ENCODE data around the gene RMDN2.

Gene RMDN2

DNA sequence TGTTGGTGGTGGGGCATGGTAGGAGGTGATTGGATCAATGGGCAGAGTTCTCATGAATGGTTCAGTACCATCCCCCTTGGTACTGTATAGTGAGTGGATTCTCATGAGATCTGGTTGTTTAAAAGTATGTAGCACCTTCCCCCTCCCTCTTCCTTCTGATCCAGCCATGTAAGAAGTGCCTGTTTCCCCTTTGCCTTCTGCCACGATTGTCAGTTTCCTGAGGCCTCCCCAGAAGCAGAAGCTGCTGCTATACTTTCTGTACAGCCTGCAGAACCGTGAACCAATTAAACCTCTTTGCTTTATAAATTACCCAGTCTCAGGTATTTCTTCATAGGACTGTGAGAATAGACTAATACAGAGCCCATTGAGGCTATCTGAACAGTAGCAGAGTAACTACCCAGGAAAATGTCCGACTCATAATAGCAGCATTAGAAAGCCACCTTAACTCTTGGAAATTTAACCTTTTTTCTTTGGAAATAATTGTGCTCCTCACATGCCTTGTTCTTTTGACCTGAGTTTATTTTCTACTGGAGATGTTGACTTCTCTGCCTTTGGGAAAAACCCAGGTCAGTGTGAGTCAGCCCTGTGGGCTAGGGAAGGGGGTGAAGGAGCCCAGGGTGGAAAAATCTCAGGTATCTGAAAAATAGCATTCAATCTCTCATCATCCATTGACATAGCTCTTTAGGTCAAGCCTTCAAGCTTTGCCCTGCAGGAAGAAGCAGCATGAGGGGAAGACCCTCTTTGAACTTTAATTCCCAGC is 132.7 kb downstream of the RMDN2 start:
- DNase-seq, result no peak

DNA sequence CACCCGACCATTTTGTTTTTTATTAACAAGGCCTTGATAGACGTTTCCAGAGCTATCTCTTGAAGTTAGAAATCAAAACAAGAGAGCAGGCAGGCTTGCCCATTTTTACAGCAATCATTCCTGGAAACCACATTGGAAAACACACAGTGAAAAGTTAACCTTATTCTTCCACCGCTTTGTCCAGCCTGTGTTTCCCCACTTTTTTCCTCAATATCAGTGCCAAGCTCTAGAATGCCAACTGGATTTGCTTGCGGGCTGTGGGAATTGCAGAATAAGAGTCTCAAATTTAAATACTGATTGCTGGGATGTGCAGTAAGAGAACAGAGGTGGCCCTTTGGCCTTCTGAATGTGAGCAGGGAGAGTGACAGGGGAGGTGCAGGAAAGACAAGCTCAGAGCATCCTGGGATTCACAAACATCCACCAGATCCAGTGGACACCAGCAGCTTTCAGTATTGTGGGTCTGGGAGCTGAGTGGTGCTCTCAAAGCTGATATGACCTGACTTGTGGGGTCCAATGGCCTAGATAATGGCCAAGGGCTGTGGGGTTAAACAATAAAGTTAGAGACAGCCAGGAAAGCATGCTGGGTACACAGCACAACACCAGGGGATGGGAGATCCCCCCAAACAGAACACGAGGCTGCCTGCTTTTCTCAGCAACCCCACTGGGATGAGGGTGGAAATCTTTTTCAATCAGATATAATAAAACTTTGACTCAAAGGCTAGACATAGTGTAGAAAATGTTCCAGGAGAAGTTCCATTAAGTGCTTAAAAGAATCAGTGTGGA is 135.3 kb downstream of the RMDN2 start:
- no peak for DNase-seq

DNA sequence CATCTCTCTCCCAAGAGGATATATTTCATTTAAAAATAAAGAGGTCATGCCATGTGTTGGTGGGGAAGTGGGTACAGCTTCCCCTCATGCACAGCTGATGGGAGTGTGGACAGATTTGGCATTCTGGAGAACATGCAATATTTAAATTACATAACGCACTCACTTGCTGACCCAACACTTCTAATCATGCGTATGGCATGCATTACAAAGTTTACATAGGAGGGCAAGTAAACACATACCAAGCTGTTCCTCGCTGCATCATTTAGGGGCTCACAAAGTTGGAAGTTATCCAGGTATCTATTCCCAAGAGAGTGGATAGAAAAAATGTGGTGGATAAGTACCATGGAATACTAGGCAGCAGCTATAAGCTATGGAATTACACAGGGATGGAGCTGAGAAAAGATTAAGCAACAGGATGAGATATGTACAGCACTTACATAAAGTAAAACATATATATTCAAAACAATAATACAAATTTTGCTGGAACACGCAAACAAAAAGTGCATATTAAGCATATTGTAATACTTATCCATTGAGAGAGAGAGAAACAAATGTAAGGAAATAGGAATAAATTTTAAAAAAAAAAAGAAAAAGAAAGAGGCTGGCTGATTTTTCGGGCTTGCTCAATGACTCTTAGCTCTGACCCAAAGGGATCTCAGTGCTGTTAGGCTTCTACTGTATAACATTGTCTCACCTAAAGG is 139.9 kb downstream of the RMDN2 start:
- peak in 1 of 2 experiments; percentile 2 for DNase-seq

DNA sequence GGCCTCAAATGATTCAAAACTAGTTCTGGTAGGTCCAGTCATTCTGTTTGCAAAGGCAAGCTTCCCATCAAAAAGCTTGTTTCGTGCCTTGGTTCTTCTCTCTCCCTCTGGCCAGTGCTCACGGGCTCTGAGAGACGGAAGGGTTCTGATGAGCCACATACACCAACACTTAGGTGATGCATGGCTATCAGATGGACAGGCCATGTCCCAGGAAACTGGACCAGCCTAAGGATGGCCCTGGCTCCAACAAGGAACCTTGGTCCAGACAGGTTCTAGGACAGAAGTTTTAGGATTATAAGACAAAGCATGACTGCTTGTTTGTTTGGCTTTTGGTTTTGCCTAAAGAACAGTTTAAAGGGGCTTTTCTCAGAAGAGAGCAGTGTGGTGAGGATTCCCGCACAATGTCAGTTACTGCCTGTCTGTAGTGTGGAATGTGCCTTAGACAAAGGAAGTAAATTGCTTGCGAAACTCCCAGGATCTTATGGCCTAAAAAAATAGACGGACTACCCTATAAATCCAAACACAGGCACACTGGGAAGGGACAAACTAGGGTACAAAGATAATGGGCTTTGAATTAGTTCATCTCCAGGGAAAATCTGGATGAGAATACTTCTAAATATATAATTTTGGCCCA is 140.5 kb downstream of the RMDN2 start:
- no peak for DNase-seq

DNA sequence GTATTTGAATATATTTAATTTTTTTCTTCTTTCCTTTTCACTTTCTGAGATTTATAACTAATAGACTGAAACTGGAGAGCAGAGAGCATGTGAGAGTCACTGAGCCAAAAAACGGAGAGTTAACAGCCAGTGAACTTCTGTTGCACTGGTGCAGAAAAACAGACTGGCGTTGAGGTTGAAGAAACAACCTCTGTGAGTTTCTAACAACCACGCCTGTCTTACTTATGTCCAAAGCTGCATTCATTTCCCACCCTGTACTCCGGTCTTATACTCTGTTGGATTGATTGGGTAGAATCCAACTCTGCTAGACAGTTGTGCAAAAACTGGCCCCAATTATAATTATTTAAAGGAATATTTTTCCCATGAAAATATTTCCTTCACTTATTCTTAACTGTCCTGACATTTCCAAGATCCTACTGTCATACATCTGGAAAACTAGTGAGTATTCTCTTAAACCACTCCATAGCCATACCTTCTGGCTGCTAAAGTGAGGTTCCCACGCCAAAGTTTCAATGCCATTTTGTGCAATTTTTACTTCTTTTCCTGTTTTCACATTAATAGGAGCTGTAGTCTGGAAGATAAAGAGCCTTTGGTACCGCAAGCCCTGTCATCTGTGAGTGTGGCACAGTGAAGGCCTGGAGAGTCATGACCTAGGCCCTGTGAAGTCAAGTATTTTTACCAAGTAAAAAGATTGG is 141.5 kb downstream of the RMDN2 start:
- no peak for DNase-seq
